GM15510 (cell line): Measurements from ENCODE around the gene SEPTIN1.

ENCODE experiments used
- POLR2A ChIP-seq: IDR thresholded peaks from 3 replicates; pipeline ENCODE4 v1.6.1; 2011; ENCODE audit warnings: borderline replicate concordance; ENCODE audit not compliant: insufficient read length; ENCODE audit errors: extremely low read depth

Gene SEPTIN1

GRCh38 chr16:30382111-30382881 is at the start of gene SEPTIN1:
SEPTIN1 (minus strand) TSS chr16:30382561; CDS start chr16:30382542, 19 bp downstream.
- peak; percentile 69 for TF ChIP-seq POLR2A

- TF ChIP-seq POLR2A, result no peak
Measured at GRCh38 chr16:30430428-30430970, 48.1 kb upstream of the SEPTIN1 start.

GRCh38 chr16:30429678-30430427 is 47.5 kb upstream of the SEPTIN1 start, which contains the start of gene DCTPP1:
DCTPP1 (minus strand) TSS chr16:30430030; CDS start chr16:30429980, 50 bp downstream.
- peak; percentile 53 for TF ChIP-seq POLR2A

GRCh38 chr16:30429418-30429677 is 47.0 kb upstream of the SEPTIN1 start:
- TF ChIP-seq POLR2A, result no peak

- no peak for TF ChIP-seq POLR2A
Measured at GRCh38 chr16:30428055-30428454, 45.7 kb upstream of the SEPTIN1 start.

GRCh38 chr16:30421010-30421409 is 38.6 kb upstream of the SEPTIN1 start:
- no peak for TF ChIP-seq POLR2A

- TF ChIP-seq POLR2A, result no peak
Measured at GRCh38 chr16:30418350-30419181, 36.2 kb upstream of the SEPTIN1 start.

GRCh38 chr16:30417529-30418349 is 35.4 kb upstream of the SEPTIN1 start:
- peak; percentile 52 for TF ChIP-seq POLR2A

- no peak for TF ChIP-seq POLR2A
Measured at GRCh38 chr16:30416624-30417528, 34.5 kb upstream of the SEPTIN1 start.

GRCh38 chr16:30416047-30416603 is 33.8 kb upstream of the SEPTIN1 start:
- no peak for TF ChIP-seq POLR2A

GRCh38 chr16:30414159-30414558 is 31.8 kb upstream of the SEPTIN1 start:
- TF ChIP-seq POLR2A, result no peak

- TF ChIP-seq POLR2A, result no peak
Measured at GRCh38 chr16:30413112-30413806, 30.9 kb upstream of the SEPTIN1 start.
